B cell (primary cell): Measurements from ENCODE around the gene PGAM2. TPM values are rescaled to one million over a fixed set of nuclear protein-coding genes. Genes with fewer than 3 reads are reported as not detected.

Experiments
- ATAC-seq: fragments of 200-7000 bp; cut with Tn5 transposase; one replicate; pipeline ENCODE4 v1.10.0; 2021; ENCODE audit warnings: low read depth, mild to moderate bottlenecking, moderate number of reproducible peaks, moderate library complexity
- CTCF ChIA-PET: fragments of 350-600 bp; sonication (Branson Sonifier 250); formaldehyde crosslinking; loops from one replicate; lab custom pipeline; 2021; ENCODE audit warnings: antibody characterized with exemption, inconsistent platforms; lab: Charles Lee
- POLR2A ChIA-PET: fragments of 350-600 bp; sonication (Branson Sonifier 250); formaldehyde crosslinking; loops from one replicate; lab custom pipeline; 2021; ENCODE audit warnings: antibody characterized with exemption; lab: Charles Lee
- DNase-seq: peaks from one replicate; pipeline ENCODE4 v3.0.0; 2013
- H2AFZ ChIP-seq: 2 replicates; pipeline ENCODE4 v1.6.1; 2012; ENCODE audit warnings: mild to moderate bottlenecking, low read depth, low read length; ENCODE audit not compliant: insufficient read depth, poor library complexity, severe bottlenecking
- H3K27ac ChIP-seq, 2 donors: 1 replicate in 1 of 2; 2 replicates in 1 of 2; pipeline ENCODE4 v1.5.1; 2012 to 2013; ENCODE audit warnings: low read length in 2 of 2, mild to moderate bottlenecking in 2 of 2, moderate library complexity in 1 of 2
- H3K27me3 ChIP-seq, 4 experiments: fragments of 200-600 bp in 1 of 4; sonication (generic) in 1 of 4; replicated peaks in 1 of 4; 1 replicate in 2 of 4; 2 replicates in 2 of 4; pipeline versions ENCODE4 v1.6.1 to v1.7.0; 2013 to 2016; ENCODE audit warnings: low read length in 3 of 4, mild to moderate bottlenecking in 2 of 4, mixed read lengths in 1 of 4, moderate library complexity in 1 of 4; ENCODE audit not compliant: insufficient read depth in 4 of 4, control insufficient read depth in 3 of 4; ENCODE audit errors: control extremely low read depth in 1 of 4
- H3K36me3 ChIP-seq, 2 experiments: replicated peaks in 1 of 2; 1 replicate in 1 of 2; 2 replicates in 1 of 2; pipeline versions ENCODE4 v1.6.1 to v1.7.1; 2013; ENCODE audit warnings: low read length in 1 of 2; ENCODE audit not compliant: insufficient read depth in 2 of 2, control insufficient read depth in 1 of 2; ENCODE audit errors: control extremely low read depth in 1 of 2, extremely low read depth in 1 of 2
- H3K4me1 ChIP-seq, 2 donors: fragments of 200-600 bp in 1 of 2; sonication (generic) in 1 of 2; 1 replicate in 1 of 2; 2 replicates in 1 of 2; pipeline versions ENCODE4 v1.5.1 to v1.6.1; 2013 to 2017; ENCODE audit warnings: low read length in 2 of 2; ENCODE audit not compliant: control insufficient read depth in 2 of 2, insufficient read depth in 2 of 2
- H3K4me2 ChIP-seq: replicated peaks from 2 replicates; pipeline ENCODE3; 2012; ENCODE audit warnings: mild to moderate bottlenecking, low read depth, low read length; ENCODE audit not compliant: poor library complexity, severe bottlenecking
- H3K4me3 ChIP-seq, 5 experiments: fragments of 200-600 bp in 1 of 5; sonication (generic) in 1 of 5; 1 replicate in 3 of 5; 2 replicates in 2 of 5; pipeline versions ENCODE4 v1.5.1 to v1.7.0; 2011 to 2016; ENCODE audit warnings: low read length in 4 of 5, mild to moderate bottlenecking in 4 of 5, low read depth in 2 of 5, control low read depth in 1 of 5, moderate library complexity in 1 of 5; ENCODE audit not compliant: insufficient read depth in 1 of 5; ENCODE audit errors: control extremely low read depth in 1 of 5, extremely low read depth in 1 of 5
- H3K79me2 ChIP-seq: fragments of 200-600 bp; sonication (generic); one replicate; pipeline ENCODE4 v1.6.0; 2016; ENCODE audit warnings: low read length; ENCODE audit not compliant: control insufficient read depth, insufficient read depth
- H3K9ac ChIP-seq: fragments of 200-600 bp; sonication (generic); 2 replicates; pipeline ENCODE4 v1.6.1; 2017; ENCODE audit warnings: mild to moderate bottlenecking, low read length, moderate library complexity
- H3K9me3 ChIP-seq, 3 donors: one replicate each; pipeline versions ENCODE4 v1.6.1 to v1.7.1; 2013; ENCODE audit warnings: low read length in 2 of 3; ENCODE audit not compliant: control insufficient read depth in 2 of 3, insufficient read depth in 1 of 3; ENCODE audit errors: control extremely low read depth in 1 of 3
- H4K20me1 ChIP-seq: 2 replicates; pipeline ENCODE4 v1.6.0; 2012; ENCODE audit warnings: mild to moderate bottlenecking, low read length; ENCODE audit not compliant: insufficient read depth, control insufficient read depth, poor library complexity, severe bottlenecking
- H3K27ac Mint-ChIP-seq: one replicate; pipeline ENCODE4 v1.8.0; 2021; ENCODE audit warnings: mixed read lengths
- H3K27me3 Mint-ChIP-seq: one replicate; pipeline ENCODE4 v1.8.0; 2021; ENCODE audit warnings: mixed read lengths
- H3K4me1 Mint-ChIP-seq: one replicate; pipeline ENCODE4 v1.8.0; 2021; ENCODE audit warnings: mixed read lengths
- H3K4me3 Mint-ChIP-seq: one replicate; pipeline ENCODE4 v1.8.0; 2021; ENCODE audit warnings: mixed read lengths
- H3K9me3 Mint-ChIP-seq: one replicate; pipeline ENCODE4 v1.8.0; 2022; ENCODE audit warnings: mixed read lengths; ENCODE audit not compliant: insufficient read depth
- EZH2 ChIP-seq: IDR thresholded peaks from 2 replicates; pipeline ENCODE4 v1.6.1; 2012; ENCODE audit warnings: borderline replicate concordance, low read depth, mild to moderate bottlenecking, moderate library complexity, low read length; ENCODE audit not compliant: insufficient read depth, poor library complexity, severe bottlenecking
- WGBS: methylation state at CpG from one replicate; pipeline ENCODE4 v1.1.5; 2013; ENCODE audit warnings: missing lambda C conversion rate; ENCODE audit not compliant: insufficient coverage; 5-methylcytosine and 5-hydroxymethylcytosine counted together
- intact Hi-C: fragments of 100-400 bp; cut with micrococcal nuclease; formaldehyde crosslinking; loops from one replicate; pipeline ENCODE4 v1.10.0; 2022
- polyA plus RNA-seq: library from polyadenylated mRNA; depleted of rRNA; stranded (reverse); fragments of >200 nt; gene quantifications from 2 replicates; pipeline ENCODE4 v1.2.3, GENCODE V29; 2012
- total RNA-seq, 2 donors: library from RNA; stranded (reverse); fragments of 120-200 nt in 1 of 2; gene quantifications; 1 replicate in 1 of 2; 2 replicates in 1 of 2; pipeline versions ENCODE4 v1.2.3 to v1.2.4, GENCODE V29; 2013 to 2022
- TF ChIP-seq, protein P1 (sequence below): fragments of 200-600 bp; IDR thresholded peaks from one replicate; pipeline ENCODE4 v1.8.0; 2022; ENCODE audit warnings: antibody characterized with exemption, mild to moderate bottlenecking

Gene PGAM2
- total and polyA plus RNA-seq, 2 donors (not counting 1 experiment from before 2014, with no cell fraction given): 0.69 to 3.2 TPM

DNA sequence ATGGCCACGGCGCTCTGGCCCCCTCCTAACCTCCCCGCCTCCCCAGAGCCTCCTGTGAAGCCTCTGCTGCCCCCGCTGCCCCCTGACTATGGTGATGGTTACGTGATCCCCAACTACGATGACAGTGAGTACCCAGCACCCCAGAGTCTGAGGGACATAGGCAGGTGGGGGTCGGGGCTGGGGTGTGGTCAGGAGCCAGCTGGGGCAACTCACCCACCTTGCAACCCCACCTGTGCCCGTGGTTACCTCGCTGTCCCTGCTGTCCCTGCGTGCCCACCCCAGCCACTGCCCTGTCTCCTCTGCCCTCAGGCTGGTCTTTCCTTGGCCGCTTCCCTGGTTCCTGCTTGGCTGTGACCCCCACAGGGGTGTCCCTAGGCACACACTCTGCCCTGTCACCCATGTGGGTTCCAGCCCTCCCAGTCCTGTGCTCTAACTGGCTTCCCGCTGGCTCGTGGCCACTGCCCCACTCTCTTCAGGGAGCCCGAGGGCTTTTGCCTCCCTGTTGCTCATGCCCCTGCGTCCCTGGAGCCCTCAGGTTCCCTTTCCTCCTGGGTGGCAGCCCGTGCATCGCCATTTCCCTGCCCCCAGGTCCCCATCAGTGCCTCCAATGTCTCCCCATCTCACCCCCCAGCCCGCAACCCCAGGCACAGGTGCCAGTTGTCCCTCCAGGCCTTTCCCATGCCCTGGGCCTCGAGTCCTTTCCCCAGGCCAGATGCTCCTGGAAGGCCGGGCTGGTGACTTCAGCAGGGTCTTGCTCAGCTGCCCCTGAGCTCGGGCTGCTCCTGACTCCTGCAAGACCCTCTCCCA lies 42.8 kb upstream of the PGAM2 start:
- H3K4me1 ChIP-seq: peaks cover 18 to 27% of the 10 kb centered on the region in 2 donors
- no peak overlapping the region for H2AFZ ChIP-seq
- CTCF ChIA-PET: interaction anchor here (0.6 to 0.7 kb wide), 2 partner anchors 42 to 733 kb away, joined by 3 read pairs; no protein-coding TSS in a partner anchor
- Mint-ChIP-seq H3K27me3 (no peaks in the 10 kb centered on the region), H3K27ac (no peak overlapping the region), H3K9me3 (no peaks in the 10 kb centered on the region), H3K4me1 (peaks cover 21% of the 10 kb centered on the region), H3K4me3 (no peak overlapping the region)
- H3K9ac ChIP-seq: no peak overlapping the region
- no peak overlapping the region for H3K4me3 ChIP-seq
- H3K27ac ChIP-seq: no peak overlapping the region
- WGBS: 87% methylated on average over 15 of the region's 21 CpGs
- intact Hi-C loops: no loop called here
- DNase-seq: no peak
- H3K79me2 ChIP-seq: peaks cover 9% of the 10 kb centered on the region
- TF ChIP-seq, protein P1, sequence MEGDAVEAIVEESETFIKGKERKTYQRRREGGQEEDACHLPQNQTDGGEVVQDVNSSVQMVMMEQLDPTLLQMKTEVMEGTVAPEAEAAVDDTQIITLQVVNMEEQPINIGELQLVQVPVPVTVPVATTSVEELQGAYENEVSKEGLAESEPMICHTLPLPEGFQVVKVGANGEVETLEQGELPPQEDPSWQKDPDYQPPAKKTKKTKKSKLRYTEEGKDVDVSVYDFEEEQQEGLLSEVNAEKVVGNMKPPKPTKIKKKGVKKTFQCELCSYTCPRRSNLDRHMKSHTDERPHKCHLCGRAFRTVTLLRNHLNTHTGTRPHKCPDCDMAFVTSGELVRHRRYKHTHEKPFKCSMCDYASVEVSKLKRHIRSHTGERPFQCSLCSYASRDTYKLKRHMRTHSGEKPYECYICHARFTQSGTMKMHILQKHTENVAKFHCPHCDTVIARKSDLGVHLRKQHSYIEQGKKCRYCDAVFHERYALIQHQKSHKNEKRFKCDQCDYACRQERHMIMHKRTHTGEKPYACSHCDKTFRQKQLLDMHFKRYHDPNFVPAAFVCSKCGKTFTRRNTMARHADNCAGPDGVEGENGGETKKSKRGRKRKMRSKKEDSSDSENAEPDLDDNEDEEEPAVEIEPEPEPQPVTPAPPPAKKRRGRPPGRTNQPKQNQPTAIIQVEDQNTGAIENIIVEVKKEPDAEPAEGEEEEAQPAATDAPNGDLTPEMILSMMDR: no peak
- no peak for TF ChIP-seq EZH2
- POLR2A ChIA-PET: no interaction called here
- H3K27me3 ChIP-seq: peaks cover 0 to 11% (median 2%) of the 10 kb centered on the region in 4 experiments
- H3K4me2 ChIP-seq: no peak overlapping the region
- peaks cover 0 to 18% of the 10 kb centered on the region in 2 experiments for H3K36me3 ChIP-seq
- H4K20me1 ChIP-seq: no peaks in the 10 kb centered on the region
- H3K9me3 ChIP-seq: no peaks in the 10 kb centered on the region
- no peak for ATAC-seq
